Kidney tubule cell (primary cell): ENCODE data around the gene SOCS1.

Source experiments
- DNase-seq: peaks from one replicate; pipeline ENCODE4 v3.0.0-alpha.2; 2018; ENCODE audit warnings: low spot score

SOCS1 gene

GRCh38 chr16:11260596-11260966 is 4.6 kb upstream of the SOCS1 start:
- DNase-seq = no peak

- DNase-seq = no peak
These were observed 3.9 kb upstream of the SOCS1 start for GRCh38 chr16:11259655-11260595.

DNA sequence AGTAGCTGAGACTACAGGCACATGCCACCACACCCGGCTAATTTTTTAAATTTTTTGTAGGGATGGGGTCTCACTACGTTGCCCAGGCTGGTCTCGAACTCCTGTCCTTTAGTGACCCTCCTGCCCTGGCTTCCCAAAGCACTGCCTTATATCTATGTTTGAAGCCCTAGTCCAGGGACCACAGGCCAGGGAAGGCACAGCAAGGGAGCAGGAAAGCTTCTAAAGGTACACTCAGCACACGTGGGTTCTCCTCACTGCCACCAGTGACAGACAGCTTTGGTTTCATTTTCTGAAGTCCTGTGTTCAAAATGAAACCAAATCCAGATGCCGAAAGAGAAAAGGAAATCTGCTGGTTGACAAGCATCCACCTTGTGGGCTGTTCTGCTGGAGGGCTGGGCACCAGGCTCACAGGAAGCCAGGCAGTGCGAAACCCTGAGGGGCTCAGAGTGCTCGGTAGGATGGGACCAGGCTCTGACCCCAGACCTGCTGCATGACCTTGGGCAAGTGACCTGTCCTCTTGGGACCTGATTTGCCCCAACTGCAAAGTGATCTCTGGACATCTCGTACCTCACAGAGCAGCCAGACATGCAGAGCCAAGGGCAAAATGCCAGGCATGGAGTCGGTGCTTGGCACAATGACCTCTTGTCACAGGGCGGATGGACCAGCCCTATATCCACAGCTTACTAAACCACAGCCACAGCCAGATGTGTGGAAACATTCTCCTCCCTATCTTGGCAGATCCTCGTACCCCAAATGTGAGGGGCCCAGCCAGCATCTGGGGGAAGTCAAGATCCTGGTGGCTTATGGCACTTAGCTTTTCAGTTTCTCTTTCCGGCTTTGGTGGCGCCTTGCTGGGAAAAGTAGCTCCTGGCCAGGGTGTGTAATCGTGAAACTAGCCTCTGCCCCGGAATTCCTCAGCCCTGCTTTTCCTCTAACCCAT is 2.8 kb upstream of the SOCS1 start:
- peak; percentile 20 for DNase-seq

GRCh38 chr16:11257131-11257938 is 1.3 kb upstream of the SOCS1 start:
- DNase-seq = peak; percentile 80

DNA sequence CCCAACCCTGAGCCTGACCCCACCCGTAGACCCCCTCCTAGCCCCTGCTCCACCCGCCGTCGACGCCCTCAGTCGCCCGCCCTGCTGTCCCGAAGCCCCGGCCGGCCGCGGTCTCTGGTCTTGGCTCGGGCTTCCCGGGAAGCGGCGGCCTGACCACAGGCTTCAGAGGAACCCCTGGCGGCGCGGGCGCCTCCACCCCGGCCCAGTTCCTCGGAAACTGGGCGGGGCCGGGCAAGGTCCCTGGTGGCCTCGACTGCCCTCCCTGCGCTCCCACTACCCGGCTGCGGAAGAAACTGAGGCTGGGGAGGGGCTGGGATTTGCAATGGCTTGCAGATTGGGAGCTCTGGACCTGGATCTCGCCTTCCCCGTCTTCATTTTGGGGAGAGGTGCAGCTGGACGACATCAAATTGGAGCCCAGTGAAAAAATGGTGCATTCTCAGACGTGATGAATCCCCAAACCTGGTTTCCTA is 692 bp upstream of the SOCS1 start:
- DNase-seq = peak; percentile 56

DNA sequence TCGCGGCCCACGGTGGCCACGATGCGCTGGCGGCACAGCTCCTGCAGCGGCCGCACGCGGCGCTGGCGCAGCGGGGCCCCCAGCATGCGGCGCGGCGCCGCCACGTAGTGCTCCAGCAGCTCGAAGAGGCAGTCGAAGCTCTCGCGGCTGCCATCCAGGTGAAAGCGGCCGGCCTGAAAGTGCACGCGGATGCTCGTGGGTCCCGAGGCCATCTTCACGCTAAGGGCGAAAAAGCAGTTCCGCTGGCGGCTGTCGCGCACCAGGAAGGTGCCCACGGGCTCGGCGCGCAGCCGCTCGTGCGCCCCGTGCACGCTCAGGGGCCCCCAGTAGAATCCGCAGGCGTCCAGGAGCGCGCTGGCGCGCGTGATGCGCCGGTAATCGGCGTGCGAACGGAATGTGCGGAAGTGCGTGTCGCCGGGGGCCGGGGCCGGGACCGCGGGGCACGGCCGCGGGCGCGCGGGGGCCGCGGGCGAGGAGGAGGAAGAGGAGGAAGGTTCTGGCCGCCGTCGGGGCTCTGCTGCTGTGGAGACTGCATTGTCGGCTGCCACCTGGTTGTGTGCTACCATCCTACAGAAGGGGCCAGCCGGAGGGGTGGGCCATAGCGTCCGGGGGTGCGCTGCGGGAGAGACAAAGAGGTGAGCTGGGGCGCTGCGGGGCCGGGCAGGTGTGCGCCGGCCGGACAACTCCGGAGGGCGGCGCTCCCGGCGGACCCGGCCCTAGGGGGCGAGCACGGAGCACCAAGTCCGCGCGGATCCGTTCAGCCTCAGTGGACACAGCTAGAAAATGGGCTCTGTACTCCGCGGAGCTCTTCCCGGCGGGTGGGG is 879 bp downstream of the SOCS1 start:
- peak; percentile 53 for DNase-seq

DNA sequence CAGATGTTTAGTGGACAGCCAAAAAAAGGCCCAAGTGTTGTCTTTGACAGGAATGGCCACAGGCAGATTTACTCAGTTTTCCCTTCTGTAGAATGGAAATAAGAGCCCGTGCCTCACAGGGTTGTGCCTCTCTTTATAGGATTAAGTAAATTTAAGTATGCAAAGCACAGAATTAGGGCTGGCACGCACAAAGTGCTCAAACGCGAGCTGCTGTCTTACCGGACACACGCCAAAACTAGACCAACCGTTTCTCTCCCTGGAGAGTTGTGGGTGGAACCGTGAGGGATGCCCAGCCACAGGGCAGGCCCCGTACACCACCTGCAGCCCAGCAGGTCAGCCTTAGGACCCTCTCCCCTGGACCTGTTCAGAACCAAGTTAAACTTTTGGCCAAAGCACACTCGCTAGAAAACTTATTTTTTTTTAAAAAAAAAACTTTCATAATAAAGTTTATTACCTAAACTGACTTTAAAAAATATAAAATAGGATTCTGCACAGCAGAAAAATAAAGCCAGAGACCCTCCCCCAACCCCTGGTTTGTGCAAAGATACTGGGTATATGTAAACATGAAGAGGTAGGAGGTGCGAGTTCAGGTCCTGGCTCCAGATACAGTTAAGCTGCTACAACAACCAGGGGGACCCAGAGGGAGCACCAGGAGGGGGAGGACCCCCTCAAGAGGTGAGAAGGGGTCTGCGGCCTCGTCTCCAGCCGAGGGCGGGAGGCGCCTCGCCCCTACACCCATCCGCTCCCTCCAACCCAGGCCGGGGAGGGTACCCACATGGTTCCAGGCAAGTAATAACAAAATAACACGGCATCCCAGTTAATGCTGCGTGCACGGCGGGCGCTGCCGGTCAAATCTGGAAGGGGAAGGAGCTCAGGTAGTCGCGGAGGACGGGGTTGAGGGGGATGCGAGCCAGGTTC is 1.8 kb downstream of the SOCS1 start:
- no peak for DNase-seq

DNA sequence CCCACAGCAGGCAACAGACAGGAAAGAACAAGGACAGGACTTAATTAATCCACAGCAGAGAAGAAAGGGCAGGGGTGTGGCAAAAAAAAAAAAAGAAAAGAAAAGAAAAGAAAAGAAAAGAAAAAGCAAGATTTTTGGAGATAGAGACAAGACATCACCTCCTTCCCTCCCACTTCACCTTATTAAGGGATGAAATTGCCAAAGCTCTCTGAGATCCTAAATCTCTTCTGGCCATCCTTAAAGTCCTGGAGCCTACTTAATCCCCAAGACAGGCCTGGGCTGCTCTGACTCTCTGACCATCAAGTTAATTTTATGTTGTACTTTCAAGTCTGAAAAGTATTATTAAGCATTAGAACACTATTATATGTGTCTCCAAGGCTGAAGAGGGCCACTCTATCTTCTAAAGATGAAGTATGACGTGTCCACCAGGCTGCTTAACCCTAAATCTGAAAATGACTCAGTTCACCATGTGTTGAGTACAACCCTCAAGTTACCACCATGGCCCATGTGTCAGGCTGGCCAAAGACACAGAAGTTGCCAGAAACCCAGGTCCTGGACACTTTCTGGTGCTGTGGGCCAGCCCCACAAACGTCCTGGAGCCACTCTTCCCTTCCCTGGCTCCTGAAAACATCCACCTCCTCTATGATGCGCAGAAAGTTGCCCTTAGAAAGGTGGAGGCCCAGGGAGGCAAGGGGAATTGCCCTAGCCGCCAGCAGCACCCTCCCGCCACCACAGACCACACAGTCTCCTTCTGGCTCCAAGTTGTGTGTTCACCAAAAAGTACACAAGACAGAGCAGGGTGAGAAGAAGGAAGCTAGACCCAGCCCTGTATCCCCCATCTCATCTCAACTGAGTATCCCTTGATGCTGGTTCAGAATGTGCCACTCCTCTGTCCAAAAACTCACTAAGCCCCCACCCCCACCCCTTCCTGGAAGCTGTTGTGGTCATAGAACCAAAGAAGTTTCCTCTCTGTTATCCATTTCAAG is 2.7 kb downstream of the SOCS1 start:
- no peak for DNase-seq

GRCh38 chr16:11252482-11252931 is 3.5 kb downstream of the SOCS1 start:
- DNase-seq = no peak

GRCh38 chr16:11251525-11252481 is 4.2 kb downstream of the SOCS1 start:
- peak; percentile 45 for DNase-seq

DNA sequence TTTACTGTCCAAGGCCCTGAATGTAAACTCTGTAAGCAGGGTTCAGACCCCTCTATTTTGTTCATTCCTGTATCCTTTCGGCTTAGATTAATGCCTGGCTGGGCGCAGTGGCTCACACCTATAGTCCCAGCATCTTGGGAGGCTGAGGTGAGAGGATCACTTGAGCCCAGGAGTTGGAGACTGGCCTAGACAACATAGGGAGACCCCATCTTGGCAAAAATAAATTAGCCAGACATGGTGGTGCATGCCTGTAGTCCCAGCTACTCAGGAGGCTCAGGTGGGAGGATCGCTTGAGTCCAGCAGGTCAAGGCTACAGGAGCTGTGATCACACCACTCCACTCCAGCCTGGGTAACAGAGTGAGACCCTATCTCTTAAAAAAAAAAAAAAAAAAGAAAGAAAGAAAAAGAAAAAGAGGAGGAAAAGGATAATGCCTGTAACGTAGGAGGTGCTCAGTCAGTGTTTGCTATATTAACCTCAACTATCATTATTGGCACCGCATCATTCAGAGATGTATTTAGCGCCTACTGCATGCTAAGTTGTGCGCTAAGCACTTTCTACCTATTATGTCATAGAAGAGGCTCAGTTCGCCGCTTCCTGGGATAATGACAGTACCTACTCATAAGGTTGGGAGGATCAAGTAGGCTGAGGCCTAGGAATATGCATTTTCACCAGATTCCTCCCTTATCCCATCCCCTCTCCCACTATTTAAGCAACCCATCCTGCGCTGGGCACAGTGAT is 5.0 kb downstream of the SOCS1 start:
- DNase-seq = no peak

DNA sequence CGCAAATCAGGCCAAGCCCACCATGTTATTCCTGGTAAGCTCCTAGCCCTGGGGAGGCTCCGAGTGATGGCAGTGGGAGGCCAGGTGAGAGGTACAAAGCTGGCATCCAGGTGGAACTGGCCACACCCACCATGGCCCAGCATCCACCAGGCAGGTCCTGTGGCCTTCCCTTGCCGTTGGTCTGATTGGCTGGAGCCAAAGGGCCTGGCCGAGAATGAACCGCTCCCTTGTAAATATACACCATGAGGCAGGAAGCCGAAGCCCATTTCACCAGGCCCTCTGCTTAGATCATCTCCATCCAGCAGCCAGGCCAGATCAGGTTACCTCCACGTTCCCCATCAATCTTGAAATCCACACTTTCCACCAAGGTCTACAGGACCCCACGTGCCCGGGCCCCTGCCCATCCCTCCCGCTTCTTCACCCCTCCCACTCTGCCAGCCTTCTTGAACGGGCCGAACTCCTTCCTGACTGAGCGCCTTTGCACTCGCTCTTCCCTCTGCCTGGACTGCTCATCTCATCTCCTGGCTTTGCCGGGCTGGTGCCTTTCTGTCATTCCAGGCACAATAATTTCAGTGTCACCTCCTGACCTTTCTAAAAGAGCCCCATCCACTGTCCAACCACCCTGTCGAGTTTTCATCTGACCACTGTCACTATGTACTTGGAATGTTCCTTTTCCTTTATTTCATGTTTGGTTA is 5.8 kb downstream of the SOCS1 start:
- peak; percentile 30 for DNase-seq

GRCh38 chr16:11249233-11250061 is 6.6 kb downstream of the SOCS1 start:
- no peak for DNase-seq

GRCh38 chr16:11248133-11248532 is 7.9 kb downstream of the SOCS1 start:
- peak; percentile 33 for DNase-seq

DNA sequence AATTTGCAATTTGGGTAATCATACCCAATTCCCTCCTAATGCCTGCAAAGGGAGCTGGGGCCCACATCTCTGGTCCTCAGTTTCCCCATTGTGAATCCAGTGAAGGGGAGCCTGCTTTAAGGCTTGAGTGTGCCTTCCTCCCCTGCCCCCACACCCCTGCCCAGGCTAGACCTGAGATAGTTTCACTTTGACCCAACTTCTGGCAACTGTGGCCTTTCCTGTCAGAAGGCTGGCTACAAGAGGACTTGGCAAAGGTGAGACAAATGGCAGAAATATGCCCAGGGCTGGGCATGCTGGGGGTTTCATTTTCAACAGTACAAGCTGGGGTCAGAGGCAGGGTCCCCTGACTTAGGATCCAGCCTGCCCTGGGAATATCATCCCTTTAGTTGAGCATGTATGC is 10.0 kb downstream of the SOCS1 start:
- no peak for DNase-seq
